ENCODE data around the gene VTN. TPM values are rescaled to one million over a fixed set of nuclear protein-coding genes. Genes with fewer than 3 reads are reported as not detected.
A peak's percentile ranks its signal among the peaks of the same experiment; 100 is the strongest.

Gene VTN
- total and polyA plus RNA-seq, 2 donors (not counting 3 experiments of a cell fraction or from before 2014, with no cell fraction given), result 1.1 TPM; not detected in 1

- no peaks in the 10 kb centered on the region for H4K20me1 ChIP-seq (replicated peaks; ENCODE audit: control insufficient read depth, extremely low read depth, insufficient read depth, low read length)
- BruUV-seq (replicated peaks), result TSS peak; percentile 81
- ChIA-PET CTCF (interaction anchor here (0.8 to 2.1 kb wide), 5 partner anchors 8 to 28 kb away, joined by 3 to 11 read pairs (median 3); no protein-coding TSS in a partner anchor), POLR2A (interaction anchor here (1.0 kb wide), 1 partner anchor 37 kb away, joined by 3 read pairs; the partner anchor contains the start of gene POLDIP2)
- H3K4me2 ChIP-seq (ENCODE audit: insufficient read depth, low read length), result no peak overlapping the region
- H3K4me1 ChIP-seq (ENCODE audit: control insufficient read depth, extremely low read depth, insufficient read depth, low read length), result peaks cover 4% of the 10 kb centered on the region
- FAIRE-seq (peak; percentile 81), DNase-seq (ENCODE audit: low read depth, low spot score) (peak; percentile 73)
- peak; percentile 68 for TF ChIP-seq JUN (IDR thresholded peaks at IDR 0.05; ENCODE audit: borderline replicate concordance, insufficient read depth, insufficient read length, low read depth)
- TF ChIP-seq EZH2 (IDR thresholded peaks at IDR 0.05; ENCODE audit: borderline replicate concordance, low read depth, low read length, severe bottlenecking), result no peak
- TF ChIP-seq CTCF (IDR thresholded peaks at IDR 0.05; ENCODE audit: extremely low read depth in 1 of 2, insufficient read depth in 1 of 2, low read depth in 1 of 2, low read length in 2 of 2), result no peak
- TF ChIP-seq POLR2AphosphoS5 (IDR thresholded peaks at IDR 0.05; ENCODE audit: insufficient read depth, low read depth, low read length), result no peak
- no peak for TF ChIP-seq POLR2A (IDR thresholded peaks at IDR 0.05; ENCODE audit: low read depth, low read length)
- TF ChIP-seq GATA2 (IDR thresholded peaks at IDR 0.05; ENCODE audit: insufficient read depth, insufficient read length, low read depth, low read length), result peak; percentile 27
- TF ChIP-seq, protein P1, sequence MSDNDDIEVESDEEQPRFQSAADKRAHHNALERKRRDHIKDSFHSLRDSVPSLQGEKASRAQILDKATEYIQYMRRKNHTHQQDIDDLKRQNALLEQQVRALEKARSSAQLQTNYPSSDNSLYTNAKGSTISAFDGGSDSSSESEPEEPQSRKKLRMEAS (IDR thresholded peaks at IDR 0.05; ENCODE audit: insufficient read depth, insufficient read length), result no peak
- TF ChIP-seq MYC (IDR thresholded peaks at IDR 0.05; ENCODE audit: low read depth, low read length), result no peak
- peak; percentile 31 for TF ChIP-seq FOS (IDR thresholded peaks at IDR 0.05; ENCODE audit: borderline replicate concordance, insufficient read depth, low read length)
- no peak overlapping the region for H3K4me3 ChIP-seq (replicated peaks in 1 of 3; ENCODE audit: insufficient read depth in 1 of 3, low read depth in 1 of 3, low read length in 3 of 3)
- intact Hi-C loops (cut with micrococcal nuclease) (no loop called here), dilution Hi-C loops (cut with MboI; ENCODE audit: extremely low pct_ligation_motif_present, low sequenced_read_pairs) (no loop called here)
- no peak overlapping the region for H2AFZ ChIP-seq (ENCODE audit: low read depth, low read length)
- H3K27me3 ChIP-seq (ENCODE audit: control insufficient read depth in 2 of 2, insufficient read depth in 2 of 2, low read length in 2 of 2), result no peaks in the 10 kb centered on the region
- no peaks in the 10 kb centered on the region for H3K9me1 ChIP-seq (replicated peaks; ENCODE audit: control insufficient read depth, extremely low read depth, insufficient read depth, low read length)
- no peaks in the 10 kb centered on the region for H3K36me3 ChIP-seq (ENCODE audit: control insufficient read depth in 2 of 2, extremely low read depth in 1 of 2, insufficient read depth in 2 of 2, low read length in 2 of 2)
- H3K9me3 ChIP-seq (replicated peaks; ENCODE audit: control insufficient read depth, insufficient read depth, low read length), result no peaks in the 10 kb centered on the region
- peak overlapping the region; percentile 44 for H3K27ac ChIP-seq (ENCODE audit: insufficient read depth, low read depth, low read length)
- no peak overlapping the region for H3K9ac ChIP-seq (replicated peaks; ENCODE audit: extremely low read depth, insufficient read depth, low read length)
- no peaks in the 10 kb centered on the region for H3K79me2 ChIP-seq (ENCODE audit: control insufficient read depth, insufficient read depth, low read length)
These were observed 24.4 kb upstream of the VTN start for GRCh38 chr17:28394337-28395116.

Data from endothelial cell of umbilical vein (primary cell).